Measurements from ENCODE around the gene PPP2R2B. TPM values are rescaled to one million over a fixed set of nuclear protein-coding genes. Genes with fewer than 3 reads are reported as not detected.

The PPP2R2B gene
- total RNA-seq, 4 donors from 2014 or later, result 0.20 to 1.9 (median 1.3) TPM

DNA sequence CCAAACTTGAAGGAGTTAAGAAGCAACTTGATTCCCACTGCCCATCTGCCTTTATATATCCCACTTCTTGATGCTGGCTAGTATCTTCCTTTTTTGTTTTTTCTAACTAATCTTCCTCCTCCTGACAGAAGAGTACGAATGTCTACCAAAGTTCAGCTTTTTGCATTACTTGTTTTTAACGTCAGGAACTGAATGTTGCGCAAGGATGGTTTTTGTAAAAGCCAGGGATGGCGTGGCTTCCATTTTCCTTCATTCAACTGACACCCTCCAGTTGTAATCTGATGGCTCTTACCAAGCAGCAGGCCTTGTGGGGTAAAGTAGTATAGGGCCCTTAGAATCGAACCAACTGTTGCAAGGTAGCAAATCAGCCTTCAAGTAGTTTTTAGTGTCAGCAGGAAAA, 291.8 kb downstream of the PPP2R2B start:
- intact Hi-C loops (cut with DNase I; ENCODE audit: low total_unique reads), result no loop called here
- no peak for TF ChIP-seq POLR2AphosphoS5 (IDR thresholded peaks at IDR 0.05)
- no peak overlapping the region for H3K27ac ChIP-seq
- no peak for DNase-seq
- 63 to 80% methylated on average over 5 of the region's 5 CpGs for whole genome bisulfite sequencing, 2 donors (ENCODE audit: low coverage in 1 of 2)
- H3K36me3 ChIP-seq, result no peaks in the 10 kb centered on the region
- in situ Hi-C loops (cut with MboI; ENCODE audit: low pct_ligation_motif_present in 1 of 4, low pct_unique_long_range_greater_than_20kb in 1 of 4, low sequenced_read_pairs in 3 of 4), result no loop called here
- no peaks in the 10 kb centered on the region for H3K9me3 ChIP-seq
- H3K4me3 ChIP-seq, result no peak overlapping the region
- H3K4me1 ChIP-seq, result no peaks in the 10 kb centered on the region
- no peaks in the 10 kb centered on the region for H3K27me3 ChIP-seq

DNA sequence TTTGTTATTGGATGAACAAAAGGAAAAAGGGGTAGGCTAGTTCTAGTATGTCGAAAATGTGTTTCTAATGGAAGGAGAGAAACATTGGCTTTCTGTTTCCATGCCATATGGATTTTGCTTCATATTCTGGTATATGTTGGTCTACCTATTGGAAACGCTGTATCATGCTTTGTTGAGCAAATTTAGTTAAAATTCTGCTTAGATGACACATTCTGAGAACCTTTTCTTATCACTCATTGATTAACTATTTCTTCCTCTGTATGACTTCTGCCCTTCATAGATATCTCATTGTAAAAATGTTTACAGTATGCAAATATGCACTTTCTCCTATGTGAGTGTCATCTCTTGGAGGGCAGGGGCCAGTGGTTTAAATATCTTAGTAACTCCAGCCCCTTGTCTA, 293.8 kb downstream of the PPP2R2B start:
- TF ChIP-seq, protein P1, sequence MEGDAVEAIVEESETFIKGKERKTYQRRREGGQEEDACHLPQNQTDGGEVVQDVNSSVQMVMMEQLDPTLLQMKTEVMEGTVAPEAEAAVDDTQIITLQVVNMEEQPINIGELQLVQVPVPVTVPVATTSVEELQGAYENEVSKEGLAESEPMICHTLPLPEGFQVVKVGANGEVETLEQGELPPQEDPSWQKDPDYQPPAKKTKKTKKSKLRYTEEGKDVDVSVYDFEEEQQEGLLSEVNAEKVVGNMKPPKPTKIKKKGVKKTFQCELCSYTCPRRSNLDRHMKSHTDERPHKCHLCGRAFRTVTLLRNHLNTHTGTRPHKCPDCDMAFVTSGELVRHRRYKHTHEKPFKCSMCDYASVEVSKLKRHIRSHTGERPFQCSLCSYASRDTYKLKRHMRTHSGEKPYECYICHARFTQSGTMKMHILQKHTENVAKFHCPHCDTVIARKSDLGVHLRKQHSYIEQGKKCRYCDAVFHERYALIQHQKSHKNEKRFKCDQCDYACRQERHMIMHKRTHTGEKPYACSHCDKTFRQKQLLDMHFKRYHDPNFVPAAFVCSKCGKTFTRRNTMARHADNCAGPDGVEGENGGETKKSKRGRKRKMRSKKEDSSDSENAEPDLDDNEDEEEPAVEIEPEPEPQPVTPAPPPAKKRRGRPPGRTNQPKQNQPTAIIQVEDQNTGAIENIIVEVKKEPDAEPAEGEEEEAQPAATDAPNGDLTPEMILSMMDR (IDR thresholded peaks at IDR 0.05), result no peak
- TF ChIP-seq POLR2A (IDR thresholded peaks at IDR 0.05), result no peak
- no peak for TF ChIP-seq POLR2AphosphoS5 (IDR thresholded peaks at IDR 0.05)
- TF ChIP-seq EP300 (IDR thresholded peaks at IDR 0.05; ENCODE audit: low read depth), result no peak
- Histone ChIP-seq H3K4me3 (no peak overlapping the region), H3K36me3 (no peaks in the 10 kb centered on the region), H3K4me1 (no peaks in the 10 kb centered on the region), H3K27me3 (no peaks in the 10 kb centered on the region), H3K27ac (no peak overlapping the region), H3K9me3 (no peaks in the 10 kb centered on the region)
- intact Hi-C loops (cut with DNase I; ENCODE audit: low total_unique reads), result no loop called here
- 85 to 86% methylated on average over 2 of the region's 2 CpGs for WGBS, 2 donors (ENCODE audit: low coverage in 1 of 2)
- DNase-seq, result no peak
- in situ Hi-C loops (cut with MboI; ENCODE audit: low pct_ligation_motif_present in 1 of 4, low pct_unique_long_range_greater_than_20kb in 1 of 4, low sequenced_read_pairs in 3 of 4), result no loop called here

DNA sequence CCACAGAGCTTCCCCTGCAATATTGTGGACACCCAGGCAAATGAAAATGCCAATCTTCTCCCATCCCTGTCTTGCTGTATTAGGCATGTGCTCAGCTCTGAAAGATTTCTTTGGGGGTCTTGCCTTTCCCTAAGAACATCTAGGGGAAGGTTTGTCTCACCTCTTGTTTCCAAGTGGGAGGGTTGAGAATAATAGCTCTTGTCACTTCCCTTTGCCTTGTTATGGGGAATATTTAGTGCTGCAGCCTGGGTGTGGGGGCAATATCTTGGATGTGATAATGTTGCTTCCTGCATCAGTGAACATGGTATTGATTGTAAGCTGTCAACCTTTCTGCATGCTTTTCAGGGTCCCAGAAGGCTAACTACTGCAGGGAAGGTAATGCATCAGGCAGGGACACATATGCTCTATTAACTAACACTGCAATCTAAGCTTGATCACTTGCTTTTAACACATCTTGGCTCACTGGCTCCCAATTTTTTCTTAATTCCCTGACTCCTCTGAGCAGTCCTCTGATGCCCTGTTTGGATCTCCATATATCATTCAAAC, 296.4 kb downstream of the PPP2R2B start:
- Histone ChIP-seq H3K27me3 (no peaks in the 10 kb centered on the region), H3K9me3 (no peaks in the 10 kb centered on the region), H3K36me3 (no peaks in the 10 kb centered on the region), H3K27ac (no peak overlapping the region), H3K4me1 (no peaks in the 10 kb centered on the region), H3K4me3 (no peak overlapping the region)
- in situ Hi-C loops (cut with MboI; ENCODE audit: low pct_ligation_motif_present in 1 of 4, low pct_unique_long_range_greater_than_20kb in 1 of 4, low sequenced_read_pairs in 3 of 4) (no loop called here), intact Hi-C loops (cut with DNase I; ENCODE audit: low total_unique reads) (no loop called here)
- no peak for DNase-seq
- TF ChIP-seq, protein P1 (IDR thresholded peaks at IDR 0.05), result no peak
- TF ChIP-seq EP300 (IDR thresholded peaks at IDR 0.05; ENCODE audit: low read depth) (no peak), POLR2A (IDR thresholded peaks at IDR 0.05) (no peak), POLR2AphosphoS5 (IDR thresholded peaks at IDR 0.05) (no peak)

DNA sequence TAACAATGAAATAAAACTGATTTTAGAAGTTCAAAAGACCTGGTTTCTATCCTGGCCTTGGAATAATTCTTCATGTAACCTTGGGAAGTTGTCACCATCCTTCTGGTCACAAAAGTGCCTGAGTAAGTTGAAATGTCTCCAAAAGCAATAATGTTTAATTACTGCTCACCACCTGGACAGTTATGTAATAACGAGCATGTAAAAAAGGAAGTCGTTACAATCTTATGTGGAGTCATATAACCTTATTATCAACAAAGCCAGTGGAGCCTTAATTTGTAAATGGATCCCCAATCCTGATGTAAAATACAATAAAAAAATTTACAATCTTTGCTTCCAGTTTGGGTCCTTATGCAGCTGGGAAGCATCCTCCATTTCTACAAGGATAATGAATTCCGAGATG, 298.3 kb downstream of the PPP2R2B start:
- H3K36me3 ChIP-seq, result no peaks in the 10 kb centered on the region
- H3K4me3 ChIP-seq, result no peak overlapping the region
- H3K9me3 ChIP-seq, result peaks cover 7 to 10% of the 10 kb centered on the region in 2 donors
- no peak for DNase-seq
- H3K27me3 ChIP-seq, result no peaks in the 10 kb centered on the region
- in situ Hi-C loops (cut with MboI; ENCODE audit: low pct_ligation_motif_present in 1 of 4, low pct_unique_long_range_greater_than_20kb in 1 of 4, low sequenced_read_pairs in 3 of 4), result no loop called here
- TF ChIP-seq POLR2AphosphoS5 (IDR thresholded peaks at IDR 0.05), result no peak
- no peak for TF ChIP-seq POLR2A (IDR thresholded peaks at IDR 0.05)
- TF ChIP-seq, protein P1 (IDR thresholded peaks at IDR 0.05), result no peak
- no peak for TF ChIP-seq EP300 (IDR thresholded peaks at IDR 0.05; ENCODE audit: low read depth)
- no peaks in the 10 kb centered on the region for H3K4me1 ChIP-seq
- 26 to 36% methylated on average over 3 of the region's 3 CpGs for WGBS, 2 donors (ENCODE audit: low coverage in 1 of 2)
- H3K27ac ChIP-seq, result no peak overlapping the region
- intact Hi-C loops (cut with DNase I; ENCODE audit: low total_unique reads), result no loop called here

DNA sequence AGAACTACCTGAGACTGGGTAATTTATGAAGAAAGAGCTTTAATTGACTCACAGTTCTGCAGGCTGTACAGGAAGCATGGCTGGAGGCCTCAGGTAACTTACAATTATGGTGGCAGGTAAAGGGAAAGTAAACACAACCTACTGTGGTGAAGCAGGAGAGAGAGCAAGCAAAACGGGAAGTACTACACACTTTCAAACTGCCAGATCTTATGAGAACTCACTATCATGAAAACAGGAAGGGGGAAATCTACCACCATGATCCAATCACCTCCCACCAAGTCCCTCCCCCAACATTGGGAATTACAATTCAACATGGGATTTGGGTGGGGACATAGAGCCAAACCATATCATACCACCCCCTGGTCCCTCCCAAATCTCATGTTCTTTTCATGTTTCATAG, 303.8 kb downstream of the PPP2R2B start:
- 72 to 80% methylated on average over 1 of the region's 1 CpG for WGBS, 2 donors (ENCODE audit: low coverage in 1 of 2)
- H3K4me1 ChIP-seq, result no peaks in the 10 kb centered on the region
- intact Hi-C loops (cut with DNase I; ENCODE audit: low total_unique reads) (no loop called here), in situ Hi-C loops (cut with MboI; ENCODE audit: low pct_ligation_motif_present in 1 of 4, low pct_unique_long_range_greater_than_20kb in 1 of 4, low sequenced_read_pairs in 3 of 4) (no loop called here)
- H3K27ac ChIP-seq, result no peak overlapping the region
- no peak for DNase-seq
- no peak overlapping the region for H3K4me3 ChIP-seq
- H3K36me3 ChIP-seq, result no peaks in the 10 kb centered on the region
- H3K27me3 ChIP-seq, result no peaks in the 10 kb centered on the region
- TF ChIP-seq, protein P1 (IDR thresholded peaks at IDR 0.05), result no peak
- TF ChIP-seq POLR2AphosphoS5 (IDR thresholded peaks at IDR 0.05), result no peak
- no peak for TF ChIP-seq POLR2A (IDR thresholded peaks at IDR 0.05)
- TF ChIP-seq EP300 (IDR thresholded peaks at IDR 0.05; ENCODE audit: low read depth), result no peak
- H3K9me3 ChIP-seq, result peaks cover 8 to 11% of the 10 kb centered on the region in 2 donors

Measured in transverse colon (tissue), 4 donors.